ENCODE data around the gene CTIF.

GRCh38 chr18:48729404-48729803 lies 190.6 kb downstream of the CTIF start:
- TF ChIP-seq CTCF (IDR thresholded peaks at IDR 0.05) (no peak), POLR2AphosphoS5 (IDR thresholded peaks at IDR 0.05; ENCODE audit: insufficient read depth in 1 of 2, low read depth in 1 of 2) (no peak), POLR2A (IDR thresholded peaks at IDR 0.05) (no peak)
